ENCODE measurements around the gene C1QL1. TPM values are rescaled to one million over a fixed set of nuclear protein-coding genes. Genes with fewer than 3 reads are reported as not detected.

The C1QL1 gene
- total and polyA plus RNA-seq, 4 donors: 0.10 to 0.57 (median 0.39) TPM

- Histone ChIP-seq H3K9ac (ENCODE audit: insufficient read depth in 1 of 2, low read length in 2 of 2) (peak overlapping the region in 1 of 2 donors; percentile 40), H3K27me3 (ENCODE audit: control insufficient read depth in 3 of 3, insufficient read depth in 3 of 3, low read length in 2 of 3) (peaks cover 0 to 9% (median 0%) of the 10 kb centered on the region in 3 donors), H3K9me3 (ENCODE audit: control insufficient read depth in 4 of 4, insufficient read depth in 3 of 4, low read length in 3 of 4) (no peaks in the 10 kb centered on the region), H3K4me1 (ENCODE audit: control insufficient read depth in 5 of 5, insufficient read depth in 5 of 5, low read length in 5 of 5) (peaks cover 3 to 58% (median 22%) of the 10 kb centered on the region in 5 donors), H3K36me3 (ENCODE audit: control insufficient read depth in 4 of 4, insufficient read depth in 4 of 4, low read length in 4 of 4) (no peaks in the 10 kb centered on the region), H3K4me3 (no peak overlapping the region), H3K27ac (ENCODE audit: low read depth in 1 of 2, low read length in 1 of 2) (peak overlapping the region in 1 of 2 donors; percentile 4)
- no peak for ATAC-seq (ENCODE audit: insufficient read depth, low FRiP score)
- TF ChIP-seq, protein P1, sequence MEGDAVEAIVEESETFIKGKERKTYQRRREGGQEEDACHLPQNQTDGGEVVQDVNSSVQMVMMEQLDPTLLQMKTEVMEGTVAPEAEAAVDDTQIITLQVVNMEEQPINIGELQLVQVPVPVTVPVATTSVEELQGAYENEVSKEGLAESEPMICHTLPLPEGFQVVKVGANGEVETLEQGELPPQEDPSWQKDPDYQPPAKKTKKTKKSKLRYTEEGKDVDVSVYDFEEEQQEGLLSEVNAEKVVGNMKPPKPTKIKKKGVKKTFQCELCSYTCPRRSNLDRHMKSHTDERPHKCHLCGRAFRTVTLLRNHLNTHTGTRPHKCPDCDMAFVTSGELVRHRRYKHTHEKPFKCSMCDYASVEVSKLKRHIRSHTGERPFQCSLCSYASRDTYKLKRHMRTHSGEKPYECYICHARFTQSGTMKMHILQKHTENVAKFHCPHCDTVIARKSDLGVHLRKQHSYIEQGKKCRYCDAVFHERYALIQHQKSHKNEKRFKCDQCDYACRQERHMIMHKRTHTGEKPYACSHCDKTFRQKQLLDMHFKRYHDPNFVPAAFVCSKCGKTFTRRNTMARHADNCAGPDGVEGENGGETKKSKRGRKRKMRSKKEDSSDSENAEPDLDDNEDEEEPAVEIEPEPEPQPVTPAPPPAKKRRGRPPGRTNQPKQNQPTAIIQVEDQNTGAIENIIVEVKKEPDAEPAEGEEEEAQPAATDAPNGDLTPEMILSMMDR (IDR thresholded peaks at IDR 0.05; ENCODE audit: control extremely low read depth, extremely low read depth): no peak
- 57 to 67% methylated on average over 7 of the region's 7 CpGs for WGBS, 2 donors
- DNase-seq: peak in 2 of 3 donors; percentile 84 to 87
These were observed 9.9 kb upstream of the C1QL1 start for GRCh38 chr17:44977814-44978550.

- TF ChIP-seq, protein P1 (IDR thresholded peaks at IDR 0.05; ENCODE audit: control extremely low read depth, extremely low read depth): no peak
- no peak for ATAC-seq (ENCODE audit: insufficient read depth, low FRiP score)
- H3K4me3 ChIP-seq: no peak overlapping the region
- DNase-seq: no peak
- WGBS, 2 donors: 78 to 81% methylated on average over 3 of the region's 3 CpGs
- H3K9ac ChIP-seq (ENCODE audit: insufficient read depth in 1 of 2, low read length in 2 of 2): no peak overlapping the region
- H3K27me3 ChIP-seq (ENCODE audit: control insufficient read depth in 3 of 3, insufficient read depth in 3 of 3, low read length in 2 of 3): peaks cover 0 to 14% (median 0%) of the 10 kb centered on the region in 3 donors
- H3K27ac ChIP-seq (ENCODE audit: low read depth in 1 of 2, low read length in 1 of 2): no peak overlapping the region
- peaks cover 3 to 58% (median 22%) of the 10 kb centered on the region in 5 donors for H3K4me1 ChIP-seq (ENCODE audit: control insufficient read depth in 5 of 5, insufficient read depth in 5 of 5, low read length in 5 of 5)
- H3K36me3 ChIP-seq (ENCODE audit: control insufficient read depth in 4 of 4, insufficient read depth in 4 of 4, low read length in 4 of 4): no peaks in the 10 kb centered on the region
- H3K9me3 ChIP-seq (ENCODE audit: control insufficient read depth in 4 of 4, insufficient read depth in 3 of 4, low read length in 3 of 4): no peaks in the 10 kb centered on the region
These were observed 9.0 kb upstream of the C1QL1 start for GRCh38 chr17:44977065-44977464.

DNA sequence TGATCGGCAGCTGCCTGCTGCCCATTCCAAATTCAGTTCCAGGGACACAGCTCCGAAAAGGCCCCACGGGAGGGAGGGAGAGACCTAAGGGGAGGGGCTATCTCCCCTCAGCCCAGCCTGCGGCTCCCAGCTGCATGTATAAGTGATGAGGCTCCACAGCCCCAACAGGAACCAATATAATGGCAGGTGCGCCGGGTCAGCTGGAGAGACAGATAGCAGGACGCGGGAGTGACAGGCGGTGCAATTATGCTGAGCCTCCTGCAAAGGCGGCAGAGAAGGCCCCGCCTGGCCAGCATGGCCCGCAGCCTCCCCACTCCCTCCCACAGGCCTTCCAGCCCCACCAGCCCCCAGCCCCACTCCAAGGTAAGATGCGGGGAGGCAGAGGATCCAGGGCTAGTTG is 8.1 kb upstream of the C1QL1 start:
- DNase-seq: no peak
- H3K4me1 ChIP-seq (ENCODE audit: control insufficient read depth in 5 of 5, insufficient read depth in 5 of 5, low read length in 5 of 5): peaks cover 3 to 51% (median 22%) of the 10 kb centered on the region in 5 donors
- TF ChIP-seq, protein P1 (IDR thresholded peaks at IDR 0.05; ENCODE audit: control extremely low read depth, extremely low read depth): no peak

More for the DNA sequence above, 8.1 kb upstream of the C1QL1 start:
- Histone ChIP-seq H3K9me3 (ENCODE audit: control insufficient read depth in 4 of 4, insufficient read depth in 3 of 4, low read length in 3 of 4) (no peaks in the 10 kb centered on the region), H3K27me3 (ENCODE audit: control insufficient read depth in 3 of 3, insufficient read depth in 3 of 3, low read length in 2 of 3) (peaks cover 0 to 18% (median 0%) of the 10 kb centered on the region in 3 donors), H3K9ac (ENCODE audit: insufficient read depth in 1 of 2, low read length in 2 of 2) (no peak overlapping the region), H3K4me3 (no peak overlapping the region), H3K36me3 (ENCODE audit: control insufficient read depth in 4 of 4, insufficient read depth in 4 of 4, low read length in 4 of 4) (no peaks in the 10 kb centered on the region), H3K27ac (ENCODE audit: low read depth in 1 of 2, low read length in 1 of 2) (no peak overlapping the region)
- no peak for ATAC-seq (ENCODE audit: insufficient read depth, low FRiP score)
- 65 to 67% methylated on average over 13 of the region's 13 CpGs for WGBS, 2 donors
